ENCODE results near the gene DCTN4.

DNA sequence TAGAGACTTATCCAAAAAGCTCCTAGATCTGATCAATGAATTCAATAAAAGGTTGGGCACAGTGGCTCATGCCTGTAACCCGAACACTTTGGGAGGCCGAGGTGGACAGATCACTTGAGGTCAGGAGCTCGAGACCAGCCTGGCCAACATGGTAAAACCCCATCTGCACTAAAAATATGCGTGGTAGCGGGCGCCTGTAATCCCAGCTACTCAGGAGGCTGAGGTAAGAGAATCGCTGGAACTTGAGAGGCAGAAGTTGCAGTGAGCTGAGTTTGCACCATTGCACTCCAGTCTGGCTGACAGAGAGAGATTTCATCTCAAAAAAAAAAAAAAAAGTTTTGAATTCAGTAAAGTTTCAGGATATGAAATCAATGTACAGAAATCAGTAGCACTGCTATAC is 20.0 kb downstream of the DCTN4 start:
- TF ChIP-seq, protein P1, sequence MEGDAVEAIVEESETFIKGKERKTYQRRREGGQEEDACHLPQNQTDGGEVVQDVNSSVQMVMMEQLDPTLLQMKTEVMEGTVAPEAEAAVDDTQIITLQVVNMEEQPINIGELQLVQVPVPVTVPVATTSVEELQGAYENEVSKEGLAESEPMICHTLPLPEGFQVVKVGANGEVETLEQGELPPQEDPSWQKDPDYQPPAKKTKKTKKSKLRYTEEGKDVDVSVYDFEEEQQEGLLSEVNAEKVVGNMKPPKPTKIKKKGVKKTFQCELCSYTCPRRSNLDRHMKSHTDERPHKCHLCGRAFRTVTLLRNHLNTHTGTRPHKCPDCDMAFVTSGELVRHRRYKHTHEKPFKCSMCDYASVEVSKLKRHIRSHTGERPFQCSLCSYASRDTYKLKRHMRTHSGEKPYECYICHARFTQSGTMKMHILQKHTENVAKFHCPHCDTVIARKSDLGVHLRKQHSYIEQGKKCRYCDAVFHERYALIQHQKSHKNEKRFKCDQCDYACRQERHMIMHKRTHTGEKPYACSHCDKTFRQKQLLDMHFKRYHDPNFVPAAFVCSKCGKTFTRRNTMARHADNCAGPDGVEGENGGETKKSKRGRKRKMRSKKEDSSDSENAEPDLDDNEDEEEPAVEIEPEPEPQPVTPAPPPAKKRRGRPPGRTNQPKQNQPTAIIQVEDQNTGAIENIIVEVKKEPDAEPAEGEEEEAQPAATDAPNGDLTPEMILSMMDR (IDR thresholded peaks at IDR 0.05; ENCODE audit: low read depth, low read length), result no peak
- TF ChIP-seq POLR2A (IDR thresholded peaks at IDR 0.05; ENCODE audit: extremely low read depth, insufficient read length) (no peak), MYC (IDR thresholded peaks at IDR 0.05; ENCODE audit: low read depth, low read length) (no peak)
- TF ChIP-seq, protein P2, sequence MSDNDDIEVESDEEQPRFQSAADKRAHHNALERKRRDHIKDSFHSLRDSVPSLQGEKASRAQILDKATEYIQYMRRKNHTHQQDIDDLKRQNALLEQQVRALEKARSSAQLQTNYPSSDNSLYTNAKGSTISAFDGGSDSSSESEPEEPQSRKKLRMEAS (IDR thresholded peaks at IDR 0.05; ENCODE audit: low read depth, low read length), result no peak
